ENCODE measurements around the gene PRDM1. TPM values are rescaled to one million over a fixed set of nuclear protein-coding genes. Genes with fewer than 3 reads are reported as not detected.

Gene PRDM1
- total RNA-seq, 1 donor from 2014 or later, result 10.5 TPM

DNA sequence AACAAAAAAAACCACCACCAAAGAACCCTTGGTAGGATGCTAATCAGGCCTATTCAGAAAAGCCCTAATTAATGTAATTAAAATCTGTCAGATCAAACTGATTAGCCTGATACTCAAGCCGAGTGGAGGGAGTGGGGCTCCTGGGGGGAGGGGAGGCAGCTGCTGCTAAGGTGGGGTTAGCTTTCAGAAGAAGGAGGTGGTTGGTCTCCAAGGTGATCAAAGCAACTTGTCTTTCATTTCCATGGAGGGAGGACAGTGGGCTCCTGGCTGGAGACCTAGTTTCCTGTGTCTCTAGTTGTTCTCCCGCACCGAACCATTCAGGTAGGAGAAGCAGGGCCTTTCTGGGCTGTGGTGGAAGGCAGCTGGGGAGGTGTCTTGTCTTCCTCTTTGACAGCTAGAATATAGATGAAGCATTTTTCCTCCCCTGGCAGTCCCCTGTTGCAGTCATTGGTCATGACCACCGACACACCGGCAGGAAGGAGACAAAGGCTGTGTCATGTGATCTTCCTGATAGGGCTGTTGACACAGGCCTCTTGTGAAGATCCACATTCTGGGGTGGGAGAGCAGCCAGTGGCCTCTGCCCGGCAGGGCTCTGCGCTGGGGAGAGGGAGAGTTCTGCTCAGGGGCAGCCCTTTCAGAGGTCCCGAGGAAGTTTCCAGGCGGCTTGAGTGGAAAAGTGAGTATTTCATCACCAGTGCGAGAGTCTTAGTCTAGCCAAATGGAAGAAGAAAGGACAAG, 39.9 kb upstream of the PRDM1 start:
- Histone ChIP-seq H2AFZ (ENCODE audit: low read depth, low read length) (no peak overlapping the region), H3K4me3 (ENCODE audit: insufficient read depth, low read depth, low read length) (no peak overlapping the region)

DNA sequence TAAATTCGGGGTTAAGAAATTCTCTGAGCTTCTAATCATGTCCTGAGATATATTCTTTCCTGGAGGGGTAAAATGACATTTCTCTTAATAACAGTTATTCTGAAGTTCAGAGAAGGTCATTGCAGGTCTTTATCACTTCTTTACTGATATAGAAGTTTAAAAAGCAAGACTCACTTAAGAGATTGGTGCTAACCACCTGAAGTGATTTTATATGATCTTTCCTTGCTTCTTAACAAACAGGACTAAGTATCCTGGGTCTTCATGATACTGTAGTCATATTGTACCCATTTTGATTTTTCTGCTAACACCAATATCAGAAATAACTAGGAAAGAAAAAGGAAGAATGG, 39.3 kb upstream of the PRDM1 start:
- Histone ChIP-seq H3K9me3 (ENCODE audit: insufficient read depth, low read depth, low read length) (no peaks in the 10 kb centered on the region), H3K9ac (ENCODE audit: low read length) (no peak overlapping the region), H3K4me2 (ENCODE audit: low read length) (no peak overlapping the region), H3K4me3 (ENCODE audit: insufficient read depth, low read depth, low read length) (no peak overlapping the region), H3K79me2 (ENCODE audit: insufficient read depth, low read length) (no peaks in the 10 kb centered on the region), H3K4me1 (ENCODE audit: insufficient read depth, low read length) (no peaks in the 10 kb centered on the region), H3K27ac (ENCODE audit: low read depth, low read length) (no peak overlapping the region), H3K27me3 (ENCODE audit: insufficient read depth, low read length) (no peaks in the 10 kb centered on the region), H4K20me1 (ENCODE audit: insufficient read depth, low read length) (no peaks in the 10 kb centered on the region), H2AFZ (ENCODE audit: low read depth, low read length) (no peak overlapping the region), H3K36me3 (ENCODE audit: insufficient read depth, low read length) (no peaks in the 10 kb centered on the region)
- Mint-ChIP-seq H3K4me1 (ENCODE audit: low read depth, unreplicated experiment) (peaks cover 8% of the 10 kb centered on the region), H3K36me3 (ENCODE audit: low read depth, unreplicated experiment) (no peaks in the 10 kb centered on the region), H3K9me3 (ENCODE audit: unreplicated experiment) (no peaks in the 10 kb centered on the region), H3K27me3 (ENCODE audit: low read depth, unreplicated experiment) (peaks cover 11% of the 10 kb centered on the region), H3K27ac (ENCODE audit: unreplicated experiment) (no peak overlapping the region), H3K4me3 (ENCODE audit: unreplicated experiment) (no peak overlapping the region)
- DNase-seq (ENCODE audit: low read depth) (no peak), FAIRE-seq (no peak)
- TF ChIP-seq EZH2 (IDR thresholded peaks at IDR 0.05; ENCODE audit: insufficient read depth, low read length), result no peak
- TF ChIP-seq, protein P1, sequence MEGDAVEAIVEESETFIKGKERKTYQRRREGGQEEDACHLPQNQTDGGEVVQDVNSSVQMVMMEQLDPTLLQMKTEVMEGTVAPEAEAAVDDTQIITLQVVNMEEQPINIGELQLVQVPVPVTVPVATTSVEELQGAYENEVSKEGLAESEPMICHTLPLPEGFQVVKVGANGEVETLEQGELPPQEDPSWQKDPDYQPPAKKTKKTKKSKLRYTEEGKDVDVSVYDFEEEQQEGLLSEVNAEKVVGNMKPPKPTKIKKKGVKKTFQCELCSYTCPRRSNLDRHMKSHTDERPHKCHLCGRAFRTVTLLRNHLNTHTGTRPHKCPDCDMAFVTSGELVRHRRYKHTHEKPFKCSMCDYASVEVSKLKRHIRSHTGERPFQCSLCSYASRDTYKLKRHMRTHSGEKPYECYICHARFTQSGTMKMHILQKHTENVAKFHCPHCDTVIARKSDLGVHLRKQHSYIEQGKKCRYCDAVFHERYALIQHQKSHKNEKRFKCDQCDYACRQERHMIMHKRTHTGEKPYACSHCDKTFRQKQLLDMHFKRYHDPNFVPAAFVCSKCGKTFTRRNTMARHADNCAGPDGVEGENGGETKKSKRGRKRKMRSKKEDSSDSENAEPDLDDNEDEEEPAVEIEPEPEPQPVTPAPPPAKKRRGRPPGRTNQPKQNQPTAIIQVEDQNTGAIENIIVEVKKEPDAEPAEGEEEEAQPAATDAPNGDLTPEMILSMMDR (IDR thresholded peaks at IDR 0.05; ENCODE audit: insufficient read depth, low read depth, low read length), result no peak

More for the DNA sequence above, 39.9 kb upstream of the PRDM1 start:
- Histone ChIP-seq H3K4me1 (ENCODE audit: insufficient read depth, low read length) (no peaks in the 10 kb centered on the region), H3K9ac (ENCODE audit: low read length) (no peak overlapping the region), H3K9me3 (ENCODE audit: insufficient read depth, low read depth, low read length) (no peaks in the 10 kb centered on the region), H3K4me2 (ENCODE audit: low read length) (no peak overlapping the region), H4K20me1 (ENCODE audit: insufficient read depth, low read length) (no peaks in the 10 kb centered on the region), H3K27me3 (ENCODE audit: insufficient read depth, low read length) (no peaks in the 10 kb centered on the region), H3K27ac (ENCODE audit: low read depth, low read length) (no peak overlapping the region), H3K36me3 (ENCODE audit: insufficient read depth, low read length) (no peaks in the 10 kb centered on the region), H3K79me2 (ENCODE audit: insufficient read depth, low read length) (no peaks in the 10 kb centered on the region)
- FAIRE-seq (no peak), DNase-seq (ENCODE audit: low read depth) (no peak)
- Mint-ChIP-seq H3K27me3 (ENCODE audit: low read depth, unreplicated experiment) (peaks cover 11% of the 10 kb centered on the region), H3K27ac (ENCODE audit: unreplicated experiment) (no peak overlapping the region), H3K9me3 (ENCODE audit: unreplicated experiment) (no peaks in the 10 kb centered on the region), H3K36me3 (ENCODE audit: low read depth, unreplicated experiment) (no peaks in the 10 kb centered on the region), H3K4me1 (ENCODE audit: low read depth, unreplicated experiment) (peaks cover 3% of the 10 kb centered on the region), H3K4me3 (ENCODE audit: unreplicated experiment) (no peak overlapping the region)
- TF ChIP-seq EZH2 (IDR thresholded peaks at IDR 0.05; ENCODE audit: insufficient read depth, low read length), result no peak
- TF ChIP-seq, protein P1 (IDR thresholded peaks at IDR 0.05; ENCODE audit: insufficient read depth, low read depth, low read length), result no peak

DNA sequence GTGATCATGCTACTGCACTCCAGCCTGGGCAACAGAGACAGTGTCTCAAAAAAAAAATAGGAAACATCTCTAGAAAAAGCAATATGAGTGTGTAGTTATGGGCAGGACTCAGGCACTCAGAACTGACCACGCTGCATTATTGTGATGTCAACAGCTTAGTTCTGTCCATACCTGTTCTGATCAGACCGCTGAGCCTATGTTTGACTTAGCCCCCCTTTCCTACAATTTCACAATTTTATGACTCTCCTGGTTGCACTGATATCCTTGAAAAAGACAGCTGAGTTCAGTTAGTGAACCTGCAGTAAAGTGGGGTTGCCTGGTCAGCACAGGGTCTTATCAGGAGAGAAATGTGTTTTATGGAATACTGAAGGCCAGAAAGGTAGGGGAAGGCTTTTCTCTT, 37.8 kb upstream of the PRDM1 start:
- Mint-ChIP-seq H3K9me3 (ENCODE audit: unreplicated experiment) (no peaks in the 10 kb centered on the region), H3K27ac (ENCODE audit: unreplicated experiment) (no peak overlapping the region), H3K36me3 (ENCODE audit: low read depth, unreplicated experiment) (no peaks in the 10 kb centered on the region), H3K4me3 (ENCODE audit: unreplicated experiment) (no peak overlapping the region), H3K27me3 (ENCODE audit: low read depth, unreplicated experiment) (peaks cover 11% of the 10 kb centered on the region), H3K4me1 (ENCODE audit: low read depth, unreplicated experiment) (peaks cover 8% of the 10 kb centered on the region)
- Histone ChIP-seq H4K20me1 (ENCODE audit: insufficient read depth, low read length) (no peaks in the 10 kb centered on the region), H3K27me3 (ENCODE audit: insufficient read depth, low read length) (no peaks in the 10 kb centered on the region), H3K27ac (ENCODE audit: low read depth, low read length) (no peak overlapping the region), H2AFZ (ENCODE audit: low read depth, low read length) (no peak overlapping the region), H3K36me3 (ENCODE audit: insufficient read depth, low read length) (no peaks in the 10 kb centered on the region), H3K9ac (ENCODE audit: low read length) (no peak overlapping the region), H3K9me3 (ENCODE audit: insufficient read depth, low read depth, low read length) (no peaks in the 10 kb centered on the region), H3K4me3 (ENCODE audit: insufficient read depth, low read depth, low read length) (no peak overlapping the region), H3K4me2 (ENCODE audit: low read length) (no peak overlapping the region), H3K4me1 (ENCODE audit: insufficient read depth, low read length) (no peaks in the 10 kb centered on the region), H3K79me2 (ENCODE audit: insufficient read depth, low read length) (no peaks in the 10 kb centered on the region)
- TF ChIP-seq, protein P1 (IDR thresholded peaks at IDR 0.05; ENCODE audit: insufficient read depth, low read depth, low read length), result no peak
- no peak for TF ChIP-seq EZH2 (IDR thresholded peaks at IDR 0.05; ENCODE audit: insufficient read depth, low read length)
- DNase-seq (ENCODE audit: low read depth) (no peak), FAIRE-seq (no peak)
